SK-N-SH (cell line): ENCODE results near the gene HDAC4. TPM values are rescaled to one million over a fixed set of nuclear protein-coding genes. Genes with fewer than 3 reads are reported as not detected.

ENCODE experiments used
- CTCF ChIA-PET: fragments of 300-600, 350-600 bp; formaldehyde crosslinking; extraction: SDS; loops from one replicate; lab custom pipeline; 2021; lab: Yijun Ruan, JAX
- POLR2A ChIA-PET: fragments of 350-600 bp; sonication (Branson Sonifier 250); formaldehyde crosslinking; extraction: SDS; loops from one replicate; lab custom pipeline; 2020; ENCODE audit warnings: antibody characterized with exemption, inconsistent platforms; lab: Yijun Ruan, JAX
- DNase-seq: peaks from one replicate; pipeline ENCODE4 v3.0.0; 2012
- H2AFZ ChIP-seq: fragments of 200-600 bp; sonication (generic); 2 replicates; pipeline ENCODE4 v1.8.1; 2016; ENCODE audit warnings: antibody characterized with exemption, mild to moderate bottlenecking, low read depth
- H3F3A ChIP-seq: fragments of 200-600 bp; sonication (generic); replicated peaks from 2 replicates; pipeline ENCODE3; 2016; ENCODE audit warnings: antibody characterized with exemption, mild to moderate bottlenecking; ENCODE audit not compliant: insufficient read depth
- H3K27ac ChIP-seq, 2 experiments: fragments of 200-500 bp in 1 of 2; fragments of 200-600 bp in 1 of 2; sonication (Bioruptor generic) in 1 of 2; sonication (generic), shearing (Covaris generic) in 1 of 2; 2 replicates each; pipeline versions ENCODE4 v1.5.1 to v1.6.1; 2014 to 2016; ENCODE audit warnings: low read depth in 2 of 2, inconsistent platforms in 1 of 2, low read length in 1 of 2, mild to moderate bottlenecking in 1 of 2, mixed read lengths in 1 of 2
- H3K27me3 ChIP-seq: fragments of 200-600 bp; sonication (generic), shearing (Covaris generic); 2 replicates; pipeline ENCODE4 v1.6.1; 2016; ENCODE audit warnings: mixed run types; ENCODE audit not compliant: insufficient read depth
- H3K36me3 ChIP-seq, 2 experiments: fragments of 200-500 bp in 1 of 2; fragments of 200-600 bp in 1 of 2; sonication (Bioruptor generic) in 1 of 2; sonication (generic) in 1 of 2; replicated peaks in 1 of 2; 2 replicates each; pipeline versions ENCODE3 to v1.5.1; 2014 to 2016; ENCODE audit warnings: low read length in 1 of 2, mild to moderate bottlenecking in 1 of 2; ENCODE audit not compliant: insufficient read depth in 2 of 2, control insufficient read depth in 1 of 2
- H3K4me1 ChIP-seq, 2 experiments: fragments of 200-500 bp in 1 of 2; fragments of 200-600 bp in 1 of 2; sonication (Bioruptor generic) in 1 of 2; sonication (generic), shearing (Covaris generic) in 1 of 2; 2 replicates each; pipeline versions ENCODE4 v1.5.1 to v1.6.1; 2014 to 2016; ENCODE audit warnings: low read depth in 1 of 2, low read length in 1 of 2, mixed run types in 1 of 2; ENCODE audit not compliant: insufficient read depth in 2 of 2, control insufficient read depth in 1 of 2
- H3K4me2 ChIP-seq: fragments of 200-600 bp; sonication (generic), shearing (Covaris generic); 2 replicates; pipeline ENCODE4 v1.6.1; 2017; ENCODE audit warnings: mixed run types
- H3K4me3 ChIP-seq, 2 experiments: fragments of 200-500 bp in 1 of 2; fragments of 200-600 bp in 1 of 2; sonication (Bioruptor generic) in 1 of 2; sonication (generic), shearing (Covaris generic) in 1 of 2; 2 replicates each; pipeline versions ENCODE4 v1.5.1 to v1.8.1; 2014 to 2016; ENCODE audit warnings: low read depth in 2 of 2, inconsistent platforms in 1 of 2, low read length in 1 of 2, mild to moderate bottlenecking in 1 of 2, mixed read lengths in 1 of 2, moderate library complexity in 1 of 2
- H3K79me2 ChIP-seq: fragments of 200-600 bp; sonication (generic); 2 replicates; pipeline ENCODE4 v1.8.1; 2017; ENCODE audit warnings: mild to moderate bottlenecking; ENCODE audit not compliant: insufficient read depth
- H3K9ac ChIP-seq: fragments of 200-600 bp; sonication (generic); 2 replicates; pipeline ENCODE4 v1.6.1; 2017; ENCODE audit warnings: mixed run types
- H3K9me2 ChIP-seq: fragments of 200-600 bp; sonication (generic); 2 replicates; pipeline ENCODE4 v1.6.1; 2017; ENCODE audit warnings: mixed run types
- H3K9me3 ChIP-seq: fragments of 200-600 bp; sonication (generic); 2 replicates; pipeline ENCODE4 v1.6.1; 2017; ENCODE audit warnings: mixed run types, mild to moderate bottlenecking, moderate library complexity
- H4K20me1 ChIP-seq: fragments of 200-600 bp; sonication (generic); 2 replicates; pipeline ENCODE4 v1.6.1; 2017; ENCODE audit warnings: mild to moderate bottlenecking, mixed run types; ENCODE audit not compliant: insufficient read depth
- CHD2 ChIP-seq: fragments of 150-350 bp; IDR thresholded peaks from 2 replicates; pipeline ENCODE4 v1.6.1; 2018; ENCODE audit warnings: low read length; ENCODE audit not compliant: partially characterized antibody
- EP300 ChIP-seq, 2 experiments: IDR thresholded peaks; 2 replicates each; pipeline versions ENCODE4 v1.4.0 to v1.6.1; 2012; ENCODE audit warnings: borderline replicate concordance in 1 of 2, low read depth in 1 of 2, low read length in 1 of 2
- EZH2phosphoT487 ChIP-seq: fragments of 200-600 bp; sonication (generic); IDR thresholded peaks from 2 replicates; pipeline ENCODE4 v1.6.1; 2017; ENCODE audit warnings: low read depth, mixed run types, mild to moderate bottlenecking, antibody characterized with exemption, moderate library complexity, borderline replicate concordance
- FOSL2 ChIP-seq: IDR thresholded peaks from 2 replicates; pipeline ENCODE4 v1.4.0; 2012; ENCODE audit warnings: low read depth, mild to moderate bottlenecking, moderate library complexity, borderline replicate concordance
- FOXJ3 ChIP-seq: sonication (generic); formaldehyde crosslinking; IDR thresholded peaks from 2 replicates; pipeline ENCODE4 v1.5.1; 2020; ENCODE audit warnings: mild to moderate bottlenecking, missing genetic modification reagents
- GABPA ChIP-seq: IDR thresholded peaks from 2 replicates; pipeline ENCODE4 v1.4.0; 2012; ENCODE audit warnings: low read depth, mild to moderate bottlenecking
- MEF2A ChIP-seq: IDR thresholded peaks from 2 replicates; pipeline ENCODE4 v1.4.0; 2012; ENCODE audit warnings: low read depth, borderline replicate concordance
- MXI1 ChIP-seq: IDR thresholded peaks from 2 replicates; pipeline ENCODE4 v1.6.1; 2012; ENCODE audit warnings: mild to moderate bottlenecking, low read depth, low read length, improper control_type of control experiment
- RAD21 ChIP-seq: IDR thresholded peaks from 2 replicates; pipeline ENCODE4 v1.6.1; 2012; ENCODE audit warnings: mild to moderate bottlenecking, low read length
- SIN3A ChIP-seq: IDR thresholded peaks from 2 replicates; pipeline ENCODE4 v1.6.1; 2012; ENCODE audit warnings: low read depth, mild to moderate bottlenecking, low read length, moderate library complexity, borderline replicate concordance
- SMC3 ChIP-seq: IDR thresholded peaks from 2 replicates; pipeline ENCODE4 v1.6.1; 2012; ENCODE audit warnings: low read depth, low read length, improper control_type of control experiment
- TAF1 ChIP-seq: IDR thresholded peaks from 2 replicates; pipeline ENCODE4 v1.6.1; 2012; ENCODE audit warnings: low read depth, mild to moderate bottlenecking, low read length, moderate library complexity, borderline replicate concordance
- TCF12 ChIP-seq: IDR thresholded peaks from 2 replicates; pipeline ENCODE4 v1.4.0; 2012
- WGBS: methylation state at CpG from one replicate; pipeline ENCODE4 v1.1.6; 2017; ENCODE audit warnings: low lambda C conversion rate; 5-methylcytosine and 5-hydroxymethylcytosine counted together
- polyA plus RNA-seq, 3 experiments: library from polyadenylated mRNA; depleted of rRNA; stranded (reverse); fragments of >200 nt; gene quantifications; 2 replicates each; pipeline ENCODE4 v1.2.3, GENCODE V29; 2012
- TF ChIP-seq, protein P1 (sequence below): IDR thresholded peaks from 2 replicates; pipeline ENCODE4 v1.4.0; 2012; ENCODE audit warnings: low read depth, borderline replicate concordance
- TF ChIP-seq, protein P2 (sequence below): IDR thresholded peaks from 2 replicates; pipeline ENCODE4 v1.4.0; 2012; ENCODE audit warnings: low read depth, borderline replicate concordance
- TF ChIP-seq, protein P3 (sequence below): fragments of 150-350 bp; IDR thresholded peaks from 2 replicates; pipeline ENCODE4 v1.6.1; 2016; ENCODE audit warnings: mild to moderate bottlenecking, low read depth, low read length
- TF ChIP-seq, protein P4 (sequence below): fragments of 150-350 bp; IDR thresholded peaks from 2 replicates; pipeline ENCODE4 v1.6.1; 2017; ENCODE audit warnings: antibody characterized with exemption, low read length, low read depth, borderline replicate concordance
- TF ChIP-seq, protein P5 (sequence below): IDR thresholded peaks from 2 replicates; pipeline ENCODE4 v1.4.0; 2012; ENCODE audit warnings: low read depth

HDAC4 gene
- polyA plus RNA-seq, 1 of the 3 experiments (the other 2 are of a cell fraction): 5.5 TPM

DNA sequence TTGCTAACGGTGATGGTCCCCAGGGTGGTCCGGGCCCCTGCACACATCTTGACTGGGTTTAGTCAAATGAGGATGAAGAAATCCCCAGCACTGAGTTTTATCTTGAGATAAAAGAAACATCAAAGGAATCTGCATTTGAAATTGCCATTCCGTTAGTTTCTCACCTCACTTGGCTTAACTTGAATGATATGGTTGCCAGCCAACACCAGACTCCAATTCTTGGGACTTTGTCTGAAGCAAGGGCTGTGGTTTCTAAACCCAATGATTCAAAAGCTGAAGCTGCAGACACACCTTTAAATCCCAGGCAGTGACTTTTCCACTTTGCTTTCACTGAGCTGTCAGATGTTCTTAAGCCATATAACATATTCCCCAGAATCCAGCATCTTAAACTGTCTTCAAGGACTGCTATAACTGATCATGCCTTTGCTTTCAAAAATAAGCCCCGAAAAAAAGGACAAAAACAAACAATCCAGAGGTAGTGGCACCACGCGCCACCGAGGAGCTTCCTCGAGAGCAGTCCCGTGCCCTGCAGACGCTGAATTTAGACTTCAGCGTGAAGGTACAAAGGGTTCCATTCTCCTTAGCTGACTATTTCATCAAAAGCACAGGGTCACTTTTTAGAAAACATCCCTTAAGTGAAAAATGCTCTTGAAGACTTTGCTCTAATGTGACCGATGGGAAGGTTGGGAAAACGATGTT, 189.3 kb downstream of the HDAC4 start:
- ChIA-PET POLR2A (interaction anchor here (1.4 kb wide), 1 partner anchor 11 kb away, joined by 3 read pairs; no protein-coding TSS in a partner anchor), CTCF (interaction anchor here (1.2 to 2.3 kb wide), 4 partner anchors 10 to 850 kb away, joined by 3 to 6 read pairs (median 4); no protein-coding TSS in a partner anchor)
- Histone ChIP-seq H3K79me2 (no peaks in the 10 kb centered on the region), H2AFZ (no peak overlapping the region), H3K27ac (no peak overlapping the region), H3K9ac (no peak overlapping the region), H4K20me1 (no peaks in the 10 kb centered on the region), H3K4me3 (no peak overlapping the region), H3K4me1 (peaks cover 3 to 12% of the 10 kb centered on the region in 2 experiments; a peak in 2 of 4 replicates), H3K27me3 (no peaks in the 10 kb centered on the region), H3K9me2 (no peaks in the 10 kb centered on the region), H3K4me2 (no peak overlapping the region), H3K36me3 (no peaks in the 10 kb centered on the region), H3K9me3 (no peaks in the 10 kb centered on the region), H3F3A (no peaks in the 10 kb centered on the region)
- 92% methylated on average over 13 of the region's 13 CpGs for WGBS
- no peak for DNase-seq
- no peak for TF ChIP-seq CHD2
- TF ChIP-seq FOXJ3: no peak
- TF ChIP-seq TAF1: no peak
- TF ChIP-seq TCF12: no peak
- TF ChIP-seq SMC3: no peak
- no peak for TF ChIP-seq FOSL2
- TF ChIP-seq GABPA: no peak
- no peak for TF ChIP-seq EP300 (IDR thresholded peaks at IDR 0.05; ENCODE audit: borderline replicate concordance in 1 of 2, low read depth in 1 of 2, low read length in 1 of 2)
- TF ChIP-seq EZH2phosphoT487: no peak
- TF ChIP-seq MXI1: no peak
- no peak for TF ChIP-seq RAD21
- no peak for TF ChIP-seq MEF2A
- TF ChIP-seq, protein P1, sequence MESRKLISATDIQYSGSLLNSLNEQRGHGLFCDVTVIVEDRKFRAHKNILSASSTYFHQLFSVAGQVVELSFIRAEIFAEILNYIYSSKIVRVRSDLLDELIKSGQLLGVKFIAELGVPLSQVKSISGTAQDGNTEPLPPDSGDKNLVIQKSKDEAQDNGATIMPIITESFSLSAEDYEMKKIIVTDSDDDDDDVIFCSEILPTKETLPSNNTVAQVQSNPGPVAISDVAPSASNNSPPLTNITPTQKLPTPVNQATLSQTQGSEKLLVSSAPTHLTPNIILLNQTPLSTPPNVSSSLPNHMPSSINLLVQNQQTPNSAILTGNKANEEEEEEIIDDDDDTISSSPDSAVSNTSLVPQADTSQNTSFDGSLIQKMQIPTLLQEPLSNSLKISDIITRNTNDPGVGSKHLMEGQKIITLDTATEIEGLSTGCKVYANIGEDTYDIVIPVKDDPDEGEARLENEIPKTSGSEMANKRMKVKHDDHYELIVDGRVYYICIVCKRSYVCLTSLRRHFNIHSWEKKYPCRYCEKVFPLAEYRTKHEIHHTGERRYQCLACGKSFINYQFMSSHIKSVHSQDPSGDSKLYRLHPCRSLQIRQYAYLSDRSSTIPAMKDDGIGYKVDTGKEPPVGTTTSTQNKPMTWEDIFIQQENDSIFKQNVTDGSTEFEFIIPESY: no peak
- TF ChIP-seq, protein P2, sequence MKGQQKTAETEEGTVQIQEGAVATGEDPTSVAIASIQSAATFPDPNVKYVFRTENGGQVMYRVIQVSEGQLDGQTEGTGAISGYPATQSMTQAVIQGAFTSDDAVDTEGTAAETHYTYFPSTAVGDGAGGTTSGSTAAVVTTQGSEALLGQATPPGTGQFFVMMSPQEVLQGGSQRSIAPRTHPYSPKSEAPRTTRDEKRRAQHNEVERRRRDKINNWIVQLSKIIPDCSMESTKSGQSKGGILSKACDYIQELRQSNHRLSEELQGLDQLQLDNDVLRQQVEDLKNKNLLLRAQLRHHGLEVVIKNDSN: no peak
- TF ChIP-seq, protein P3, sequence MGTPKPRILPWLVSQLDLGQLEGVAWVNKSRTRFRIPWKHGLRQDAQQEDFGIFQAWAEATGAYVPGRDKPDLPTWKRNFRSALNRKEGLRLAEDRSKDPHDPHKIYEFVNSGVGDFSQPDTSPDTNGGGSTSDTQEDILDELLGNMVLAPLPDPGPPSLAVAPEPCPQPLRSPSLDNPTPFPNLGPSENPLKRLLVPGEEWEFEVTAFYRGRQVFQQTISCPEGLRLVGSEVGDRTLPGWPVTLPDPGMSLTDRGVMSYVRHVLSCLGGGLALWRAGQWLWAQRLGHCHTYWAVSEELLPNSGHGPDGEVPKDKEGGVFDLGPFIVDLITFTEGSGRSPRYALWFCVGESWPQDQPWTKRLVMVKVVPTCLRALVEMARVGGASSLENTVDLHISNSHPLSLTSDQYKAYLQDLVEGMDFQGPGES: no peak
- TF ChIP-seq SIN3A: no peak
- TF ChIP-seq, protein P4, sequence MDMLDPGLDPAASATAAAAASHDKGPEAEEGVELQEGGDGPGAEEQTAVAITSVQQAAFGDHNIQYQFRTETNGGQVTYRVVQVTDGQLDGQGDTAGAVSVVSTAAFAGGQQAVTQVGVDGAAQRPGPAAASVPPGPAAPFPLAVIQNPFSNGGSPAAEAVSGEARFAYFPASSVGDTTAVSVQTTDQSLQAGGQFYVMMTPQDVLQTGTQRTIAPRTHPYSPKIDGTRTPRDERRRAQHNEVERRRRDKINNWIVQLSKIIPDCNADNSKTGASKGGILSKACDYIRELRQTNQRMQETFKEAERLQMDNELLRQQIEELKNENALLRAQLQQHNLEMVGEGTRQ: no peak
- TF ChIP-seq, protein P5, sequence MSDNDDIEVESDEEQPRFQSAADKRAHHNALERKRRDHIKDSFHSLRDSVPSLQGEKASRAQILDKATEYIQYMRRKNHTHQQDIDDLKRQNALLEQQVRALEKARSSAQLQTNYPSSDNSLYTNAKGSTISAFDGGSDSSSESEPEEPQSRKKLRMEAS: no peak
